Fibroblast of villous mesenchyme (primary cell): ENCODE measurements around the gene CDC40. TPM values are rescaled to one million over a fixed set of nuclear protein-coding genes. Genes with fewer than 3 reads are reported as not detected.
"Not testable (repeated sequence)": the region's sequence is repeated elsewhere in the genome, so short reads cannot be mapped to it uniquely, and the experiment has no call there.

Experiments
- DNase-seq: peaks from one replicate; pipeline ENCODE4 v3.0.0-alpha.2; 2010; ENCODE audit warnings: low read depth
- H3K4me3 ChIP-seq: 2 replicates; pipeline ENCODE4 v1.5.1; 2011; ENCODE audit warnings: low read depth, mild to moderate bottlenecking, low read length
- CTCF ChIP-seq: IDR thresholded peaks from 2 replicates; pipeline ENCODE4 v1.5.1; 2012; ENCODE audit warnings: low read depth, mild to moderate bottlenecking, low read length; ENCODE audit not compliant: insufficient read depth
- total RNA-seq: library from RNA; depleted of rRNA; stranded (reverse); fragments of >200 nt; gene quantifications from 2 replicates; pipeline ENCODE4 v1.2.3, GENCODE V29; 2012

The CDC40 gene
- total RNA-seq, 1 donor, result 32.0 TPM

DNA sequence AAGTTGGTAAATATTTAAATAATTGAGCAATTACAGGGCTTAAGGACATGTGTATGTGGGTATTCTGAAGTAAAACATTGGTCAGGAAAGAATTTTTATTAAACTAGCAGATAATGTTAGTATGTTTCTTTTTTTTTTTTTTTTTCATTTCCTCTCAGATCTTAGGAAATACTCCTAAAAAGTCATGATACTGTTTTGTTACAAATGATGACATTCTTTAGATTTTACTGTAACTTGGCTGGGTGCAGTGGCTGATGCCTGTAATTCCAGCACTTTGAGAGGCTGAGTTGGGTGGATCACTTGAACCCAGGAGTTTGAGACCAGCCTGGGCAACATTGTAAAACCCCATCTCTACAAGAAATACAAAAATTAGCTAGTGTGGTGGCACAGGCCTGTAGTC, 41.5 kb downstream of the CDC40 start:
- no peak for TF ChIP-seq CTCF
- H3K4me3 ChIP-seq, result no peak overlapping the region
- DNase-seq, result peak; percentile 17

GRCh38 chr6:110226261-110226660, 46.0 kb downstream of the CDC40 start:
- no peak overlapping the region for H3K4me3 ChIP-seq
- DNase-seq, result no peak
- no peak for TF ChIP-seq CTCF

DNA sequence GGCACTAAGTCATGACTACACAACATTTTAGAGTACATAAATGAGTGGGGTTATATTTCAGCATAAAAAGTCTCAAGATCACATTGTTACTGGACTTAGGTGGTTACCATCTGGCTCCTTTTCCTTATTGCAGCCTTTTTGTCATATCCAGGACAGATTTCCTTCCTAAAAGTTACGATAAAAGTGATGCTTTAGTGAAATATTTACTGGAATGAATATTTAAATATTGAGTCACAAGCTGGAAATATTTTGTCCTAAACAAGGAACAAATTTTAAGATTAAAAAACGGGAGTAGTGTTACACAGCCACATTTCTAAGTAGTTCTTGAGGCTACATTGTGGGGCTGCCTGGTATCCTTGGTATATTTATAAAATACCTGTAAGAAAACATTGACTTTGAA, 52.2 kb downstream of the CDC40 start:
- no peak for TF ChIP-seq CTCF
- H3K4me3 ChIP-seq, result no peak overlapping the region
- DNase-seq, result peak; percentile 58

GRCh38 chr6:110233770-110234374, 53.6 kb downstream of the CDC40 start:
- TF ChIP-seq CTCF, result no peak
- peak; percentile 58 for DNase-seq
- no peak overlapping the region for H3K4me3 ChIP-seq

DNA sequence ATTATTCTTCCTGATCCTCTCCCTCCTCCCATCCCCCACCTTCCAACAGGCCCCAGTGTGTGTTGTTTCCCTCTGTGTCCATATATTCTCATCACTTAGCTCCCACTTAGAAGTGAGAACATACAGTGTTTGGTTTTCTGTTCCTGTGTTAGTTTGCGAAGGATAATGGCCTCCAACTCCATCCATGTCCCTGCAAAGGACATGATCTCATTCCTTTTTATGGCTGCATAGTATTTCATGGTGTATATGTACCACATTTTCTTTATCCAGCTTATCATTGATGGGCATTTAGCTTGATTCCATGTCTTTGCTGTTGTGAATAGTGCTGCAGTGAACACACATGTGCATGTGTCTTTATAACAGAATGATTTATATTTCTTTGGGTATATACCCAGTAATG, 55.8 kb downstream of the CDC40 start:
- DNase-seq, result not testable (repeated sequence)

DNA sequence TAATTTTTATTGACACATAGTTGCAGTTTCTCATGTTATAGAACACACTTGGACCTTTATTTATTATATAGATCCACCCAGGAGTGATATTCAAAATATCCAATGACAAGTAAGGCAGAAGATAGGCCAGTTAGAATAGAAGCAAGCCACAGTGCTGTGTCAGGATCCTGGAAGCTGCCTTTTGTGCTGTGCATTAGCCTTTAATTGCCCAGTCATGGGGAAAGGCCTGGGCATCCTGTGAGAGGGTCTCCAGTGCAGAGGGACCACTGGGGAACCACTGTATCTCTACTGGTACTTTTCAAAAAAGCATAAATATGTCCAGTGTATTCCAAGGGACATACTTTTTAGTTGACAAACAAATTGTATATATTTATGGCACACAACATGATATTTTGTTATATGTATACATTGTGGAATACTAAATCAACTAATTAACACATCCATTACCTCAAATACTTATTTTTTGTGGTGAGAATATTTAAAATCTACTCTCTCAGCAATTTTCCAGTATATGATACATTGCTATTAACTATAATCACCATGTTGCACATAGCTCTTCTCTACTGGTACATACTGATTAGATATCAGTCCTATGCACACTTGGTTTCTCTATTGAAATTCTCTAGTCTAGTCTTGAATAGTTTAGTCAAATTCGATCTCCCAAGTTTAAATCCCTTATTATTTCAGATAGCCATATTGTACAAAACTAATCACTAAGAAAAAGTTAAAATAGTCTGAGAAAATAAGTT, 59.5 kb downstream of the CDC40 start:
- TF ChIP-seq CTCF, result no peak
- DNase-seq, result no peak
- no peak overlapping the region for H3K4me3 ChIP-seq

More for the DNA sequence above, 55.8 kb downstream of the CDC40 start:
- not testable (repeated sequence) for H3K4me3 ChIP-seq

DNA sequence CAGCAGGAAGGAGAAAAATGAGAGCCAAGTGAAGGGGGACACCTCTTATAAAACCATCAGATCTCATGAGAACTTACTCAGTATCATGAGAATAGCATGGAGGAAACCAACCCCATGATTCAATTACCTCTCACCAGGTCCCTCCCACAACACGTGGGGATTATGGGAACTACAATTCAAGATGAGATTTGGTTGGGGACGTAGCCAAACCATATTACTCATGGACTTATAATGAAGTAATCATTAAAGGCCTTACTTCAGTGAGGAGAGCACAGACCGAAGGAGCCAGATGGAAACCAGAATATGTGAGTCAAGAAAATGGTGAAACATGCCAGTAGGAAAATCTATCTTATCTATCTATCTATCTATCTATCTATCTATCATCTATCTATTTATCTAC, 64.4 kb downstream of the CDC40 start:
- DNase-seq, H3K4me3 ChIP-seq: not testable (repeated sequence)

GRCh38 chr6:110246378-110246777, 66.2 kb downstream of the CDC40 start:
- no peak overlapping the region for H3K4me3 ChIP-seq
- no peak for TF ChIP-seq CTCF
- DNase-seq, result no peak
